Activated CD8-positive, alpha-beta T cell treated with anti-CD3 and anti-CD28 coated beads, Interleukin-2, amount 10 ng/mL, durations not matched to agents 7 days and 5 days (primary cell): ENCODE results near the gene NUDT3. TPM values are rescaled to one million over a fixed set of nuclear protein-coding genes. Genes with fewer than 3 reads are reported as not detected.

Experiments
- ATAC-seq: fragments of 150-1000 bp; cut with Tn5 transposase; one replicate; pipeline ENCODE4 v1.10.0; 2021; ENCODE audit warnings: moderate library complexity
- CTCF ChIA-PET: fragments of 350-600 bp; sonication (Branson Sonifier 250); formaldehyde crosslinking; loops from one replicate; lab custom pipeline; 2021; ENCODE audit warnings: antibody characterized with exemption; lab: Charles Lee
- POLR2A ChIA-PET: fragments of 350-600 bp; sonication (Branson Sonifier 250); formaldehyde crosslinking; loops from one replicate; lab custom pipeline; 2021; ENCODE audit warnings: antibody characterized with exemption; lab: Charles Lee
- DNase-seq: peaks from one replicate; pipeline ENCODE4 v3.0.0-alpha.2; 2020
- H3K27ac Mint-ChIP-seq: one replicate; pipeline ENCODE4 v1.8.0; 2021; ENCODE audit warnings: mild to moderate bottlenecking, mixed read lengths
- H3K27me3 Mint-ChIP-seq: one replicate; pipeline ENCODE4 v1.8.0; 2021; ENCODE audit warnings: low read depth, mixed read lengths
- H3K36me3 Mint-ChIP-seq: one replicate; pipeline ENCODE4 v1.8.0; 2021; ENCODE audit warnings: low read depth, mixed read lengths
- H3K4me1 Mint-ChIP-seq: one replicate; pipeline ENCODE4 v1.8.0; 2021; ENCODE audit warnings: low read depth, mixed read lengths
- H3K4me3 Mint-ChIP-seq: one replicate; pipeline ENCODE4 v1.8.0; 2021; ENCODE audit warnings: mild to moderate bottlenecking, mixed read lengths
- H3K9me3 Mint-ChIP-seq: one replicate; pipeline ENCODE4 v1.8.0; 2022; ENCODE audit warnings: mixed read lengths; ENCODE audit not compliant: insufficient read depth
- total RNA-seq, 2 experiments: library from RNA; stranded (reverse); gene quantifications; one replicate each; pipeline ENCODE4 v1.2.3, GENCODE V29; 2021

Gene NUDT3
- total RNA-seq, 2 experiments from 2014 or later = 13.1 to 13.8 TPM

GRCh38 chr6:34316431-34317171 is 75.9 kb downstream of the NUDT3 start:
- CTCF ChIA-PET = interaction anchor here (0.7 kb wide), 1 partner anchor 11 kb away, joined by 3 read pairs; no protein-coding TSS in a partner anchor
- DNase-seq (no peak), ATAC-seq (no peak)
- Mint-ChIP-seq H3K27ac (peak overlapping the region; percentile 1), H3K9me3 (no peaks in the 10 kb centered on the region), H3K36me3 (no peaks in the 10 kb centered on the region), H3K4me3 (no peak overlapping the region), H3K4me1 (peaks cover 35% of the 10 kb centered on the region), H3K27me3 (no peaks in the 10 kb centered on the region)
- POLR2A ChIA-PET = interaction anchor here (0.6 to 0.8 kb wide), 2 partner anchors 19 to 441 kb away, joined by 3 to 4 read pairs; partner anchors contain the start of gene SNRPC

GRCh38 chr6:34315780-34316179 is 76.7 kb downstream of the NUDT3 start:
- ChIA-PET CTCF (interaction anchor here (0.7 to 1.3 kb wide), 4 partner anchors 10 to 120 kb away, joined by 3 to 6 read pairs (median 4); no protein-coding TSS in a partner anchor), POLR2A (interaction anchor here (0.6 to 0.8 kb wide), 2 partner anchors 18 to 441 kb away, joined by 3 to 4 read pairs; partner anchors contain the start of gene SNRPC)
- peak overlapping the region; percentile 64 for H3K27ac Mint-ChIP-seq
- ATAC-seq (peak; percentile 67), DNase-seq (peak; percentile 29)
- peaks cover 35% of the 10 kb centered on the region for H3K4me1 Mint-ChIP-seq
- no peaks in the 10 kb centered on the region for H3K27me3 Mint-ChIP-seq
- no peaks in the 10 kb centered on the region for H3K36me3 Mint-ChIP-seq
- no peaks in the 10 kb centered on the region for H3K9me3 Mint-ChIP-seq
- H3K4me3 Mint-ChIP-seq = peak overlapping the region; percentile 38

- ChIA-PET CTCF (interaction anchor here (0.6 to 1.3 kb wide), 4 partner anchors 24 to 119 kb away, joined by 3 to 6 read pairs (median 4); no protein-coding TSS in a partner anchor), POLR2A (no interaction called here)
- H3K4me3 Mint-ChIP-seq = peak overlapping the region; percentile 38
- H3K4me1 Mint-ChIP-seq = peaks cover 35% of the 10 kb centered on the region
- no peaks in the 10 kb centered on the region for H3K9me3 Mint-ChIP-seq
- no peaks in the 10 kb centered on the region for H3K27me3 Mint-ChIP-seq
- no peak for DNase-seq
- ATAC-seq = no peak
- H3K36me3 Mint-ChIP-seq = no peaks in the 10 kb centered on the region
- H3K27ac Mint-ChIP-seq = no peak overlapping the region
Observed at GRCh38 chr6:34315256-34315655, 77.2 kb downstream of the NUDT3 start.

- CTCF ChIA-PET = no interaction called here
- H3K27me3 Mint-ChIP-seq = no peaks in the 10 kb centered on the region
- H3K4me1 Mint-ChIP-seq = peaks cover 29% of the 10 kb centered on the region
Observed at GRCh38 chr6:34312259-34312658, 80.2 kb downstream of the NUDT3 start.

GRCh38 chr6:34310817-34311216 is 81.7 kb downstream of the NUDT3 start:
- ATAC-seq (no peak), DNase-seq (no peak)
- H3K27me3 Mint-ChIP-seq = no peaks in the 10 kb centered on the region
- H3K36me3 Mint-ChIP-seq = peaks cover 2% of the 10 kb centered on the region
- no peak overlapping the region for H3K27ac Mint-ChIP-seq
- H3K9me3 Mint-ChIP-seq = no peaks in the 10 kb centered on the region
- no peak overlapping the region for H3K4me3 Mint-ChIP-seq
- POLR2A ChIA-PET = no interaction called here
- CTCF ChIA-PET = no interaction called here
- peaks cover 15% of the 10 kb centered on the region for H3K4me1 Mint-ChIP-seq

More at GRCh38 chr6:34312259-34312658, 80.2 kb downstream of the NUDT3 start:
- POLR2A ChIA-PET = interaction anchor here (1.3 kb wide), 1 partner anchor 24 kb away, joined by 3 read pairs; no protein-coding TSS in a partner anchor
- no peaks in the 10 kb centered on the region for H3K9me3 Mint-ChIP-seq
- no peak overlapping the region for H3K4me3 Mint-ChIP-seq
- H3K27ac Mint-ChIP-seq = no peak overlapping the region
- H3K36me3 Mint-ChIP-seq = peaks cover 2% of the 10 kb centered on the region
- ATAC-seq (no peak), DNase-seq (no peak)

GRCh38 chr6:34308483-34308882 is 84.0 kb downstream of the NUDT3 start:
- CTCF ChIA-PET = no interaction called here
- H3K4me1 Mint-ChIP-seq = peaks cover 1% of the 10 kb centered on the region
- no peak for DNase-seq
- H3K27me3 Mint-ChIP-seq = no peaks in the 10 kb centered on the region
- no peak for ATAC-seq
- H3K9me3 Mint-ChIP-seq = no peaks in the 10 kb centered on the region
- H3K27ac Mint-ChIP-seq = no peak overlapping the region
- POLR2A ChIA-PET = no interaction called here
- H3K36me3 Mint-ChIP-seq = peaks cover 2% of the 10 kb centered on the region
- H3K4me3 Mint-ChIP-seq = no peak overlapping the region

GRCh38 chr6:34305982-34306708 is 86.3 kb downstream of the NUDT3 start:
- Mint-ChIP-seq H3K36me3 (peaks cover 2% of the 10 kb centered on the region), H3K27ac (no peak overlapping the region), H3K4me1 (no peaks in the 10 kb centered on the region), H3K9me3 (no peaks in the 10 kb centered on the region), H3K4me3 (no peak overlapping the region), H3K27me3 (no peaks in the 10 kb centered on the region)
- POLR2A ChIA-PET = interaction anchor here (0.6 kb wide), 1 partner anchor 258 kb away, joined by 3 read pairs; no protein-coding TSS in a partner anchor
- CTCF ChIA-PET = interaction anchor here (0.9 to 1.3 kb wide), 5 partner anchors 10 to 108 kb away, joined by 3 to 7 read pairs (median 3); no protein-coding TSS in a partner anchor
- DNase-seq (no peak), ATAC-seq (no peak)

- no peak for ATAC-seq
- POLR2A ChIA-PET = interaction anchor here (0.6 kb wide), 1 partner anchor 257 kb away, joined by 3 read pairs; no protein-coding TSS in a partner anchor
- H3K27ac Mint-ChIP-seq = no peak overlapping the region
- DNase-seq = no peak
- H3K9me3 Mint-ChIP-seq = no peaks in the 10 kb centered on the region
- no peaks in the 10 kb centered on the region for H3K27me3 Mint-ChIP-seq
- no peak overlapping the region for H3K4me3 Mint-ChIP-seq
- CTCF ChIA-PET = interaction anchor here (0.9 to 1.3 kb wide), 4 partner anchors 10 to 109 kb away, joined by 3 to 7 read pairs (median 3); no protein-coding TSS in a partner anchor
- H3K36me3 Mint-ChIP-seq = peaks cover 2% of the 10 kb centered on the region
- peaks cover under 1% of the 10 kb centered on the region for H3K4me1 Mint-ChIP-seq
Observed at GRCh38 chr6:34305497-34305896, 87.0 kb downstream of the NUDT3 start.

- H3K36me3 Mint-ChIP-seq = peaks cover 2% of the 10 kb centered on the region
- peaks cover 6% of the 10 kb centered on the region for H3K4me1 Mint-ChIP-seq
- H3K27me3 Mint-ChIP-seq = no peaks in the 10 kb centered on the region
- ATAC-seq (no peak), DNase-seq (no peak)
- ChIA-PET CTCF (no interaction called here), POLR2A (interaction anchor here (0.7 kb wide), 1 partner anchor 12 kb away, joined by 3 read pairs; no protein-coding TSS in a partner anchor)
- no peaks in the 10 kb centered on the region for H3K9me3 Mint-ChIP-seq
- H3K27ac Mint-ChIP-seq = no peak overlapping the region
- H3K4me3 Mint-ChIP-seq = no peak overlapping the region
Observed at GRCh38 chr6:34304164-34304563, 88.3 kb downstream of the NUDT3 start.

GRCh38 chr6:34302929-34303328 is 89.5 kb downstream of the NUDT3 start:
- H3K27ac Mint-ChIP-seq = no peak overlapping the region

GRCh38 chr6:34301408-34301807 is 91.1 kb downstream of the NUDT3 start:
- ChIA-PET POLR2A (interaction anchor here (0.6 kb wide), 1 partner anchor 12 kb away, joined by 3 read pairs; no protein-coding TSS in a partner anchor), CTCF (interaction anchor here (1.3 kb wide), 1 partner anchor 114 kb away, joined by 5 read pairs; no protein-coding TSS in a partner anchor)
- Mint-ChIP-seq H3K4me1 (peaks cover 12% of the 10 kb centered on the region), H3K9me3 (no peaks in the 10 kb centered on the region), H3K27me3 (no peaks in the 10 kb centered on the region), H3K27ac (no peak overlapping the region), H3K4me3 (no peak overlapping the region), H3K36me3 (no peaks in the 10 kb centered on the region)
- ATAC-seq (no peak), DNase-seq (no peak)

More at GRCh38 chr6:34302929-34303328, 89.5 kb downstream of the NUDT3 start:
- ChIA-PET POLR2A (no interaction called here), CTCF (interaction anchor here (1.0 kb wide), 1 partner anchor 53 kb away, joined by 3 read pairs; no protein-coding TSS in a partner anchor)
- ATAC-seq (no peak), DNase-seq (no peak)
- peaks cover 6% of the 10 kb centered on the region for H3K4me1 Mint-ChIP-seq
- H3K9me3 Mint-ChIP-seq = no peaks in the 10 kb centered on the region
- H3K4me3 Mint-ChIP-seq = no peak overlapping the region
- no peaks in the 10 kb centered on the region for H3K27me3 Mint-ChIP-seq
- H3K36me3 Mint-ChIP-seq = peaks cover 2% of the 10 kb centered on the region
